ENCODE data around the gene SPANXN5. TPM values are rescaled to one million over a fixed set of nuclear protein-coding genes. Genes with fewer than 3 reads are reported as not detected.
"Not testable (repeated sequence)": the region's sequence is repeated elsewhere in the genome, so short reads cannot be mapped to it uniquely, and the experiment has no call there.

SPANXN5 gene
- total RNA-seq, 4 donors from 2014 or later, result not detected

DNA sequence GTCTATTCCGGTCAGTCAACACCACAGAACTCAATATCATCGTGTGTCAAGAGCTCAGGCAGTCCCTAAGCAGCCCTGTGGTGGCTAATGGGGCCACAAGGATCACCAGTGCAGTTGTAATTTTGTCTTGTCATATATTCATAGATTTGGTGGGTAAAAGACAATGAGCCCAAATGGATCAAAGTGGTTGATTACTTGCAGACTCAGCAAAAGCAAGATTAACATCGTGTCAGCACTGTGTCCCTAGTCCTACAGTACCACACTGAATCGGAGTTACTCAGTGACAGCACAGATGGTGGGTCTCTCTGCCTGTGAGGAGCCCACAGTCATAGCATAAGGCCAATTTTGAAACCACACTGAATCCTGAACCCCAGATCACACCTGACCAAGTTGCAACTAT, 22.6 kb upstream of the SPANXN5 start:
- Histone ChIP-seq H3K27ac (no peak overlapping the region), H3K9me3 (no peaks in the 10 kb centered on the region), H3K36me3 (no peaks in the 10 kb centered on the region), H3K4me3 (no peak overlapping the region), H3K4me1 (no peaks in the 10 kb centered on the region), H3K27me3 (no peaks in the 10 kb centered on the region)
- intact Hi-C loops (cut with DNase I), result no loop called here
- TF ChIP-seq, protein P1, sequence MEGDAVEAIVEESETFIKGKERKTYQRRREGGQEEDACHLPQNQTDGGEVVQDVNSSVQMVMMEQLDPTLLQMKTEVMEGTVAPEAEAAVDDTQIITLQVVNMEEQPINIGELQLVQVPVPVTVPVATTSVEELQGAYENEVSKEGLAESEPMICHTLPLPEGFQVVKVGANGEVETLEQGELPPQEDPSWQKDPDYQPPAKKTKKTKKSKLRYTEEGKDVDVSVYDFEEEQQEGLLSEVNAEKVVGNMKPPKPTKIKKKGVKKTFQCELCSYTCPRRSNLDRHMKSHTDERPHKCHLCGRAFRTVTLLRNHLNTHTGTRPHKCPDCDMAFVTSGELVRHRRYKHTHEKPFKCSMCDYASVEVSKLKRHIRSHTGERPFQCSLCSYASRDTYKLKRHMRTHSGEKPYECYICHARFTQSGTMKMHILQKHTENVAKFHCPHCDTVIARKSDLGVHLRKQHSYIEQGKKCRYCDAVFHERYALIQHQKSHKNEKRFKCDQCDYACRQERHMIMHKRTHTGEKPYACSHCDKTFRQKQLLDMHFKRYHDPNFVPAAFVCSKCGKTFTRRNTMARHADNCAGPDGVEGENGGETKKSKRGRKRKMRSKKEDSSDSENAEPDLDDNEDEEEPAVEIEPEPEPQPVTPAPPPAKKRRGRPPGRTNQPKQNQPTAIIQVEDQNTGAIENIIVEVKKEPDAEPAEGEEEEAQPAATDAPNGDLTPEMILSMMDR (IDR thresholded peaks at IDR 0.05), result no peak
- TF ChIP-seq POLR2A (IDR thresholded peaks at IDR 0.05), result no peak
- WGBS, 2 donors, result 66 to 100% methylated on average over 2 to 4 of the region's 4 CpGs
- DNase-seq, result no peak

DNA sequence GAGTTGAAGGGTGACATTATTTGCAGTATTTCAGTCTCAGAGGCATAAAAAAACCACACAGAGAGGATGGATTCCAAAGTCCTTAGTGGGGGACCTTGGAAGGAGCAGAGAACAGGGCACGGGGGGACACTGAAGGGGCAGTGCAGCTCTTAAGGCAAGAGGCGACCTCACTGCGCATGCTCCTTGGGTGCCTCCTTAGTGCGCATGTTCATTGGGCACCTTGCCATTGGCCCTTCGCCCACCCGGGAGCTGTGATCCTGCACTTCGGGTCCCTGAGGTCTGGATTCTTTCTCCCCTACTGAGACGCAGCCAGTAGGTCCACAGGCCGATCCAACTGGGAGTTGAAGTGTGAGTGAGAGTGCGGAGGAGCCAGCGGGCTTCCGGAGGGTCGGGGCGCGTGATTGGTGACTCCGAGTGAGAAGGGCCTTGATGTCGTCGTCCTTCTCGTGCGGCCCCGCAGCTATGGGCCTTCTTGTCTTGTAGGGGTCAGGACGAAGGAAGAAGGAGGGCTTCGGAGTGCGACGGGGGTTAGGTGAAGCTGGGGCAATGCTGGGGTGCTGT, 13.9 kb upstream of the SPANXN5 start, which contains the start of gene XAGE5:
TSS of gene XAGE5 (plus strand) at position 223 of the 561 bp plus-strand sequence. CDS start 1,280 bp downstream, outside the sequence.
- Histone ChIP-seq H3K36me3 (no peaks in the 10 kb centered on the region), H3K27me3 (no peaks in the 10 kb centered on the region), H3K4me1 (no peaks in the 10 kb centered on the region), H3K9me3 (no peaks in the 10 kb centered on the region), H3K27ac (no peak within 1 kb of the TSS), H3K4me3 (no peak within 1 kb of the TSS)
- DNase-seq, result no peak
- 79% methylated on average over 11 of the region's 25 CpGs; no CpG with 5 or more reads in 1 of the 2 donors for WGBS, 2 donors
- TF ChIP-seq, protein P1 (IDR thresholded peaks at IDR 0.05), result no peak
- no peak for TF ChIP-seq POLR2A (IDR thresholded peaks at IDR 0.05)
- intact Hi-C loops (cut with DNase I), result no loop called here

DNA sequence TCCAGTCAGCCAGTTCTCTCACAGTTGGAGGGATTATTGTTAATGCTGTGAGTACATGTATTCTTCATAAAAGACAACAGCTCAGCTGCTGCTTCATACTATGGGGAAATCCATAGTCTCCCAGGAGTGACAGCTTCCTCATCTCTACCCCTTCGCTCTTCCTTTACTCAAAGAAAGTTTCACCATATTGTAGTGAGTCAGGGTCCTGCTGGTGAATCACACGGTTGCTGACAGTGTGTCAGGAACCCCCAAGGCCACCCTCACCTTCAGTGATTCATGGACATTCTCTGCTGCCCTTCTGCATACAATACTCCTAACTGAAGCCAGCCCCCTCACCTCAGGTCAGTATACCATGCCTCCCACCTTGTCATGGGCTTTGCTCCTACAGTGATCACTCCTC, 7.6 kb upstream of the SPANXN5 start:
- 43 to 47% methylated on average over 2 of the region's 2 CpGs for WGBS, 2 donors
- H3K9me3 ChIP-seq; H3K36me3 ChIP-seq; H3K27me3 ChIP-seq; H3K27ac ChIP-seq; DNase-seq; H3K4me1 ChIP-seq; H3K4me3 ChIP-seq; intact Hi-C loops (cut with DNase I): not testable (repeated sequence)

DNA sequence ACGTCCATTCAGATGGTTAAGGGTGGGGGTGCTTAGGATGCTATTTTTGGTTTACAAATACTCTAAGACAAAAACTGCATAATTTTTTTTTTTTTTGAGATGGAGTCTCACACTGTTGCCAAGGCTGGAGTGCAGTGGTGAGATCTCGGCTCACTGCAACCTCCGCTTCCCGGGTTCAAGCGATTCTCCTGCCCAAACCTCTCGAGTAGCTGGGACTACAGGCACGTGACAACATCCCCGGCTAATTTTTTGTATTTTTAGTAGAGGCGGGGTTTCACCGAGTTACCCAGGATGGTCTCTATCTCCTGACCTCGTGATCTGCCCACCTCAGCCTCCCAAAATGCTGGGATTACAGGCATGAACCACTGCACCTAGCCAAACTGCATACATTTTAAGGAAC, 23.7 kb downstream of the SPANXN5 start:
- H3K9me3 ChIP-seq; DNase-seq; H3K4me3 ChIP-seq; H3K4me1 ChIP-seq; H3K36me3 ChIP-seq; intact Hi-C loops (cut with DNase I); H3K27me3 ChIP-seq; H3K27ac ChIP-seq: not testable (repeated sequence)
- WGBS, 2 donors, result 50% methylated on average over 2 of the region's 11 CpGs; no CpG with 5 or more reads in 1 of the 2 donors

DNA sequence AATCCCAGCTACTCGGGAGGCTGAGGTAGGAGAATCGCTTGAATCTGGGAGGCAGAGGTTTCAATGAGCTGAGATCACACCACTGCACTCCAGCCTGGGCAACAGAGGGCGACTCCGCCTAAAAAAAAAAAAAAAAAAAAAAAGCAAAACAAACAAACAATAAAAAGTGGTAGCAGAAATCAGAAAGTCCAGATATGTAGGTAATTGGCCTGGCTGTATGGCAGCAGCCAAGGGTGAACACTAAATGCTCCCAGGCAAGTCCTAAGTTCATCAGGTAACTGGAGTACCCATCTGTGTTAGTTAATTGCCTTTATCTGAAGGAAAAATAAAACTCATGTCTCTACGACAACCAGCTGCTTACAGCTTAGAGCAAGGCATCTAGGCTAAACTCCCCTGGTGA, 31.2 kb downstream of the SPANXN5 start:
- intact Hi-C loops (cut with DNase I); H3K4me1 ChIP-seq; DNase-seq; H3K36me3 ChIP-seq; H3K9me3 ChIP-seq; H3K4me3 ChIP-seq; H3K27me3 ChIP-seq; H3K27ac ChIP-seq: not testable (repeated sequence)
- WGBS, 2 donors, result no CpG with 5 or more reads among the region's 5 CpGs

DNA sequence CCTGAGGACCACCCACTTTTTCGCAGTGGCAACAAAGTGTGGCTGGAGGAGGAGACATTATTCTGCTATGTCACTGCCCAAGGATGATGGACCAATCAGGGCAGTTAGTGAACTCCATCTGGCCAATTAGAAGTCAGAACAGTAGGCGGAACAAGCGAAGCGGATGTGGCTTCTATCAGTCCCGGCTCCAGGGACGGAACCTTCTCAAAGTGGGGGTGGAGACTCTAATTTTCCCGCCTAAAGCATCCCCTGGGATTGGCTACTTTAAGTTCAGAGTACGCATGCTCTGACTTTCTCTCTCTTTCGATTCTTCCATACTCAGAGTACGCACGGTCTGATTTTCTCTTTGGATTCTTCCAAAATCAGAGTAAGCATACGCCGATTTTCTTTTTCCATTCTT, 46.3 kb downstream of the SPANXN5 start, which contains the start of gene SSX2B:
TSS of gene SSX2B (plus strand) at position 301 of the 400 bp plus-strand sequence. CDS start 1,429 bp downstream, outside the sequence.
- H3K27ac ChIP-seq; H3K4me1 ChIP-seq; intact Hi-C loops (cut with DNase I); H3K36me3 ChIP-seq; H3K9me3 ChIP-seq; DNase-seq; H3K4me3 ChIP-seq; H3K27me3 ChIP-seq: not testable (repeated sequence)
- WGBS, 2 donors, result no CpG with 5 or more reads among the region's 13 CpGs

Small RNA genes within 50 kb of the gene (small RNA-seq; reads per million reads assigned to genes)
- 0 reads per million in 4 donors for gene AC244505.6
- gene AC244505.7, result 0 reads per million in 4 donors

Other genes with a start within 250 kb of the SPANXN5 start
- not detected for gene SSX7, start 142.5 kb downstream of the SPANXN5 start, total RNA-seq
- not detected for gene SSX2, start 90.2 kb downstream of the SPANXN5 start, total RNA-seq
- gene SSX2B, start 46.2 kb downstream of the SPANXN5 start, total RNA-seq, result not detected
- gene XAGE5, start 13.9 kb upstream of the SPANXN5 start, total RNA-seq, result not detected
- not detected for gene XAGE3, start 70.7 kb upstream of the SPANXN5 start, total RNA-seq
- 10 to 100 TPM in 2 of 4 donors, 1 to 10 TPM in 2; 6.2 to 23.8 (median 11.1) TPM for gene FAM156B, start 99.9 kb upstream of the SPANXN5 start, total RNA-seq
- 10 to 100 TPM in 2 of 4 donors, 1 to 10 TPM in 2; 2.9 to 13.3 (median 9.7) TPM for gene FAM156A, start 161.1 kb upstream of the SPANXN5 start, total RNA-seq